H1 (cell line): ENCODE results near the gene HSD17B1. TPM values are rescaled to one million over a fixed set of nuclear protein-coding genes. Genes with fewer than 3 reads are reported as not detected.

ENCODE experiments used
- CBX8 ChIP-seq: fragments of 300-800, 300-1000 bp; sonication (generic); IDR thresholded peaks from 2 replicates; pipeline ENCODE4 v1.7.1; 2016; ENCODE audit warnings: low read depth, low read length, borderline replicate concordance
- CTCF ChIP-seq, 3 experiments: IDR thresholded peaks; 1 replicate in 2 of 3; 2 replicates in 1 of 3; pipeline versions ENCODE4 v1.5.1 to v1.6.1; 2011; ENCODE audit warnings: low read length in 3 of 3, mild to moderate bottlenecking in 3 of 3, inconsistent platforms in 2 of 3, low read depth in 1 of 3, moderate library complexity in 1 of 3; ENCODE audit not compliant: insufficient read depth in 1 of 3; ENCODE audit errors: control extremely low read depth in 1 of 3
- GABPA ChIP-seq: IDR thresholded peaks from 2 replicates; pipeline ENCODE4 v1.6.1; 2011; ENCODE audit warnings: mild to moderate bottlenecking, low read length, moderate library complexity, borderline replicate concordance; ENCODE audit not compliant: insufficient read depth
- RBBP5 ChIP-seq: IDR thresholded peaks from 2 replicates; pipeline ENCODE4 v1.7.1; 2012; ENCODE audit warnings: low read depth, mild to moderate bottlenecking, inconsistent platforms, low read length, moderate library complexity, borderline replicate concordance
- SAP30 ChIP-seq: fragments of 300-600 bp; sonication (generic); IDR thresholded peaks from 2 replicates; pipeline ENCODE4 v1.7.1; 2012; ENCODE audit warnings: low read length, moderate library complexity, mild to moderate bottlenecking, inconsistent platforms; ENCODE audit not compliant: insufficient read depth, insufficient replicate concordance
- polyA plus RNA-seq, 7 experiments: library from polyadenylated mRNA; depleted of rRNA in 3 of 7; stranded (reverse) in 5 of 7; unstranded in 2 of 7; fragments of >200 nt in 5 of 7; fragments of 200-250 nt in 2 of 7; gene quantifications; 1 replicate in 5 of 7; 2 replicates in 1 of 7; 4 replicates in 1 of 7; pipeline versions ENCODE4 v1.2.1 to v1.2.3, GENCODE V29; 2011 to 2013; ENCODE audit warnings: missing spikeins in 2 of 7, mixed read lengths in 2 of 7
- total RNA-seq: library from RNA; stranded (reverse); fragmentation: NEBNext Ultra II Directional; extraction: Animal tissue kit (Norgen Biotek cat#: 25700); gene quantifications from 2 replicates; pipeline ENCODE4 v1.2.1, GENCODE V29; 2021

HSD17B1 gene
- total and polyA plus RNA-seq, 2 of the 8 experiments (the other 6 are each of a cell fraction or from before 2014, with no cell fraction given): 0.88 to 1.0 TPM

- TF ChIP-seq CTCF (IDR thresholded peaks at IDR 0.05; ENCODE audit: control extremely low read depth in 1 of 3, insufficient read depth in 1 of 3, low read depth in 1 of 3, low read length in 3 of 3) (no peak), SAP30 (no peak), CBX8 (no peak), GABPA (no peak), RBBP5 (no peak)
Measured at GRCh38 chr17:42579794-42580551, 27.2 kb downstream of the HSD17B1 start (continued).
